NOMO-1 (cell line): ENCODE results near the gene TEAD2.
A peak's percentile ranks its signal among the peaks of the same experiment; 100 is the strongest.
"Not testable (repeated sequence)": the region's sequence is repeated elsewhere in the genome, so short reads cannot be mapped to it uniquely, and the experiment has no call there.

Experiments used
- DNase-seq, 2 experiments: peaks; one replicate each; lab custom pipeline; 2025; ENCODE audit not compliant: unreplicated experiment in 2 of 2; lab: John Stamatoyannopoulos, UW

TEAD2 gene

GRCh38 chr19:49387936-49388372 is 25.7 kb upstream of the TEAD2 start, which contains the start of gene KASH5:
TSS of gene KASH5 (plus strand) at chr19:49388249. CDS start at chr19:49390884, 2,635 bp downstream.
- DNase-seq = peak; percentile 88 to 95

- no peak for DNase-seq
Measured at GRCh38 chr19:49383599-49383998, 21.4 kb upstream of the TEAD2 start.

- DNase-seq = no peak
Measured at GRCh38 chr19:49382639-49383038, 20.4 kb upstream of the TEAD2 start.

- DNase-seq = no peak
Measured at GRCh38 chr19:49380391-49380790, 18.2 kb upstream of the TEAD2 start.

- no peak for DNase-seq
Measured at GRCh38 chr19:49378512-49378911, 16.3 kb upstream of the TEAD2 start.

- no peak for DNase-seq
Measured at GRCh38 chr19:49374665-49375434, 12.6 kb upstream of the TEAD2 start.

GRCh38 chr19:49373174-49373573 is 11.0 kb upstream of the TEAD2 start:
- DNase-seq = not testable (repeated sequence)

- no peak for DNase-seq
Measured at GRCh38 chr19:49371184-49371583, 9.0 kb upstream of the TEAD2 start.

GRCh38 chr19:49368711-49369358 is 6.6 kb upstream of the TEAD2 start:
- DNase-seq = peak in 1 of 2 experiments; percentile 35

GRCh38 chr19:49366110-49366509 is 3.9 kb upstream of the TEAD2 start:
- no peak for DNase-seq

- no peak for DNase-seq
Measured at GRCh38 chr19:49364083-49364737, 2.0 kb upstream of the TEAD2 start.

GRCh38 chr19:49363268-49364082 is 1.3 kb upstream of the TEAD2 start, which contains the start of gene DKKL1:
TSS of gene DKKL1 (plus strand) at chr19:49363877. CDS start at chr19:49363999, 122 bp downstream.
- peak; percentile 92 to 93 for DNase-seq

- DNase-seq = no peak
Measured at GRCh38 chr19:49362929-49363267, 682 bp upstream of the TEAD2 start.

- DNase-seq = no peak
Measured at GRCh38 chr19:49361438-49362047, 673 bp downstream of the TEAD2 start.

GRCh38 chr19:49359851-49360820 is 2.1 kb downstream of the TEAD2 start:
- no peak for DNase-seq

GRCh38 chr19:49357186-49357585 is 5.0 kb downstream of the TEAD2 start:
- no peak for DNase-seq

GRCh38 chr19:49356382-49356781 is 5.8 kb downstream of the TEAD2 start:
- no peak for DNase-seq

- DNase-seq = peak in 1 of 2 experiments; percentile 35
Measured at GRCh38 chr19:49355909-49356353, 6.3 kb downstream of the TEAD2 start.

GRCh38 chr19:49349567-49349966 is 12.6 kb downstream of the TEAD2 start:
- no peak for DNase-seq
